GM12873 (cell line): ENCODE data around the gene GMEB2.

ENCODE experiments used
- TF ChIP-seq, protein P1 (sequence below): IDR thresholded peaks from 2 replicates; pipeline ENCODE4 v1.5.1; 2012; ENCODE audit warnings: low read depth, mild to moderate bottlenecking, moderate library complexity, low read length, control low read depth; ENCODE audit not compliant: insufficient read depth; ENCODE audit errors: missing control alignments

The GMEB2 gene

DNA sequence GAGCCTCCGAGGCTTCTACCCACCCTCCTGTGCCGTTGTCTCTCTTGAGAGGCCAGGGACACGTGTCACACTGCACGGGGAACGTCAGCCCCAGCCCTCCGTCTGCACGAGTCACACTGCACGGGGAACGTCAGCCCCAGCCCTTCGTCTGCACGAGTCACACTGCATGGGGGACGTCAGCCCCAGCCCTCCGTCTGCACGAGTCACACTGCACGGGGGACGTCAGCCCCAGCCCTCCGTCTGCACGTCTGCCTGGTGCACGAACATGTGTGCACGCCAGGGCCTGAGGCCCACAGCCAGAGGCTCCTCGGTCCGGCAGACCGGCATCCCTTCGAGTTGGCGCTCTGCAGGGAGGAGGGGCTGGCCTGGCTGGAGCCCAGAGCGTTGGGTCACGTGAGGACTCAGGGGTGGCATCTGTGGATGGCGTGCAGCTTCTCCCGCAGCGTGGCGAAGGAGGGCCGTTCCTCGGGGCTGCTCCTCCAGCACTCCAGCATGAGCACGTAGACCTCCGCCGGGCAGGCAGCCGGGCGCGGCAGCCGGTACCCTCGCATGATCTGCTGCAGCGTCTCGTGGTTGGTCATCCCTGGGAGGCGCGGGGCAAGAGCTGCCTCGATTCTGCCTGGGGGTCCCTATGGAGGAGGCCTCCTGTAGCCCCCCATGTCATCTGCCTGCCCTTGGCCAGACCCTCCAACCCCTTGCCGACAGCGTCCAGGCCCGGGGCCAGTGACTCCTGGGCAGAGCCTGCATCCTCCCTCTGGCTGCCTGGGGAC is 86.3 kb downstream of the GMEB2 start:
- TF ChIP-seq, protein P1, sequence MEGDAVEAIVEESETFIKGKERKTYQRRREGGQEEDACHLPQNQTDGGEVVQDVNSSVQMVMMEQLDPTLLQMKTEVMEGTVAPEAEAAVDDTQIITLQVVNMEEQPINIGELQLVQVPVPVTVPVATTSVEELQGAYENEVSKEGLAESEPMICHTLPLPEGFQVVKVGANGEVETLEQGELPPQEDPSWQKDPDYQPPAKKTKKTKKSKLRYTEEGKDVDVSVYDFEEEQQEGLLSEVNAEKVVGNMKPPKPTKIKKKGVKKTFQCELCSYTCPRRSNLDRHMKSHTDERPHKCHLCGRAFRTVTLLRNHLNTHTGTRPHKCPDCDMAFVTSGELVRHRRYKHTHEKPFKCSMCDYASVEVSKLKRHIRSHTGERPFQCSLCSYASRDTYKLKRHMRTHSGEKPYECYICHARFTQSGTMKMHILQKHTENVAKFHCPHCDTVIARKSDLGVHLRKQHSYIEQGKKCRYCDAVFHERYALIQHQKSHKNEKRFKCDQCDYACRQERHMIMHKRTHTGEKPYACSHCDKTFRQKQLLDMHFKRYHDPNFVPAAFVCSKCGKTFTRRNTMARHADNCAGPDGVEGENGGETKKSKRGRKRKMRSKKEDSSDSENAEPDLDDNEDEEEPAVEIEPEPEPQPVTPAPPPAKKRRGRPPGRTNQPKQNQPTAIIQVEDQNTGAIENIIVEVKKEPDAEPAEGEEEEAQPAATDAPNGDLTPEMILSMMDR: no peak

GRCh38 chr20:63539441-63540370 is 87.2 kb downstream of the GMEB2 start:
- TF ChIP-seq, protein P1: no peak

GRCh38 chr20:63539092-63539430 is 87.8 kb downstream of the GMEB2 start:
- TF ChIP-seq, protein P1: no peak

- TF ChIP-seq, protein P1: no peak
Observed at GRCh38 chr20:63538204-63539091, 88.5 kb downstream of the GMEB2 start.
